WTC11 (cell line): ENCODE measurements around the gene PIGS. TPM values are rescaled to one million over a fixed set of nuclear protein-coding genes. Genes with fewer than 3 reads are reported as not detected.

Experiments
- ATAC-seq: fragments of 200-7000 bp; cut with Tn5 transposase; 2 replicates; pipeline ENCODE4 v1.10.0; 2021; ENCODE audit warnings: mild to moderate bottlenecking, moderate library complexity
- CTCF ChIA-PET: fragments of 300-600 bp; sonication (Branson Sonifier 250); formaldehyde crosslinking; loops from one replicate; lab custom pipeline; 2021; ENCODE audit warnings: antibody characterized with exemption; lab: Charles Lee
- POLR2A ChIA-PET: fragments of 350-600 bp; sonication (Branson Sonifier 250); formaldehyde crosslinking; loops from one replicate; lab custom pipeline; 2021; ENCODE audit warnings: antibody characterized with exemption; lab: Charles Lee
- DNase-seq: peaks from one replicate; pipeline ENCODE4 v3.0.0; 2021; ENCODE audit warnings: low spot score
- H3K27ac Mint-ChIP-seq: 2 replicates; pipeline ENCODE4 v1.8.0; 2021; ENCODE audit warnings: mixed read lengths
- H3K27me3 Mint-ChIP-seq: 2 replicates; pipeline ENCODE4 v1.8.0; 2021; ENCODE audit warnings: low read depth, mild to moderate bottlenecking, moderate library complexity, mixed read lengths
- H3K36me3 Mint-ChIP-seq: 2 replicates; pipeline ENCODE4 v1.8.0; 2021; ENCODE audit warnings: mixed read lengths
- H3K4me1 Mint-ChIP-seq: 2 replicates; pipeline ENCODE4 v1.8.0; 2022; ENCODE audit warnings: mixed read lengths
- H3K4me3 Mint-ChIP-seq: 2 replicates; pipeline ENCODE4 v1.8.0; 2021; ENCODE audit warnings: mild to moderate bottlenecking, moderate library complexity, mixed read lengths
- H3K9me3 Mint-ChIP-seq: 2 replicates; pipeline ENCODE4 v1.8.0; 2021; ENCODE audit warnings: mixed read lengths
- ATF6 ChIP-seq: sonication (generic); formaldehyde crosslinking; IDR thresholded peaks from 2 replicates; pipeline ENCODE4 v1.8.1; 2023; ENCODE audit warnings: mild to moderate bottlenecking, missing genetic modification reagents
- CREB1 ChIP-seq: sonication (generic); formaldehyde crosslinking; IDR thresholded peaks from 2 replicates; pipeline ENCODE4 v1.8.0; 2023; ENCODE audit warnings: mild to moderate bottlenecking, missing genetic modification reagents
- CREM ChIP-seq: sonication (generic); formaldehyde crosslinking; IDR thresholded peaks from 2 replicates; pipeline ENCODE4 v1.8.1; 2022; ENCODE audit warnings: mild to moderate bottlenecking, missing genetic modification reagents, moderate library complexity
- EMX1 ChIP-seq: fragments of 250-450 bp; sonication (Bioruptor Pico); IDR thresholded peaks from 2 replicates; pipeline ENCODE4 v1.8.0; 2021; ENCODE audit warnings: mild to moderate bottlenecking
- MYBL2 ChIP-seq: sonication (generic); formaldehyde crosslinking; IDR thresholded peaks from 2 replicates; pipeline ENCODE4 v1.8.1; 2023; ENCODE audit warnings: mild to moderate bottlenecking, moderate library complexity, missing genetic modification reagents
- NFE2L1 ChIP-seq: sonication (generic); formaldehyde crosslinking; IDR thresholded peaks from 2 replicates; pipeline ENCODE4 v1.8.1; 2023; ENCODE audit warnings: missing genetic modification reagents
- NR1H2 ChIP-seq: sonication (generic); formaldehyde crosslinking; IDR thresholded peaks from 2 replicates; pipeline ENCODE4 v1.9.0; 2021; ENCODE audit warnings: mild to moderate bottlenecking, moderate library complexity, missing genetic modification reagents
- SMAD4 ChIP-seq: sonication (generic); formaldehyde crosslinking; IDR thresholded peaks from 2 replicates; pipeline ENCODE4 v1.8.0; 2022; ENCODE audit warnings: mild to moderate bottlenecking, missing genetic modification reagents
- ZNF121 ChIP-seq: sonication (generic); formaldehyde crosslinking; IDR thresholded peaks from 2 replicates; pipeline ENCODE4 v1.8.0; 2023; ENCODE audit warnings: missing genetic modification reagents
- ZNF138 ChIP-seq: sonication (generic); formaldehyde crosslinking; conservative IDR thresholded peaks from 2 replicates; pipeline ENCODE4 v1.8.1; 2022; ENCODE audit warnings: mild to moderate bottlenecking, moderate library complexity, missing genetic modification reagents
- ZNF232 ChIP-seq: sonication (generic); formaldehyde crosslinking; IDR thresholded peaks from 2 replicates; pipeline ENCODE4 v1.8.0; 2022; ENCODE audit warnings: mild to moderate bottlenecking, missing genetic modification reagents
- ZNF532 ChIP-seq: fragments of 250-450 bp; sonication (Bioruptor Pico); IDR thresholded peaks from 2 replicates; pipeline ENCODE4 v1.9.0; 2021; ENCODE audit warnings: mild to moderate bottlenecking, borderline replicate concordance
- total RNA-seq: library from RNA; stranded (reverse); gene quantifications from 3 replicates; pipeline ENCODE4 v1.2.3, GENCODE V29; 2021
- TF ChIP-seq, protein P1 (sequence below): sonication (generic); formaldehyde crosslinking; IDR thresholded peaks from 2 replicates; pipeline ENCODE4 v1.8.0; 2022; ENCODE audit warnings: missing genetic modification reagents
- TF ChIP-seq, protein P2 (sequence below): sonication (generic); formaldehyde crosslinking; IDR thresholded peaks from 2 replicates; pipeline ENCODE4 v1.8.0; 2022; ENCODE audit warnings: mild to moderate bottlenecking, missing genetic modification reagents
- TF ChIP-seq, protein P3 (sequence below): fragments of 250-450 bp; sonication (Bioruptor Pico); IDR thresholded peaks from 2 replicates; pipeline ENCODE4 v1.9.0; 2021; ENCODE audit warnings: mild to moderate bottlenecking
- TF ChIP-seq, protein P4 (sequence below): sonication (generic); formaldehyde crosslinking; IDR thresholded peaks from 2 replicates; pipeline ENCODE4 v1.8.0; 2022; ENCODE audit warnings: mild to moderate bottlenecking, missing genetic modification reagents

The PIGS gene
- total RNA-seq, 1 experiment from 2014 or later, result 50.6 TPM

DNA sequence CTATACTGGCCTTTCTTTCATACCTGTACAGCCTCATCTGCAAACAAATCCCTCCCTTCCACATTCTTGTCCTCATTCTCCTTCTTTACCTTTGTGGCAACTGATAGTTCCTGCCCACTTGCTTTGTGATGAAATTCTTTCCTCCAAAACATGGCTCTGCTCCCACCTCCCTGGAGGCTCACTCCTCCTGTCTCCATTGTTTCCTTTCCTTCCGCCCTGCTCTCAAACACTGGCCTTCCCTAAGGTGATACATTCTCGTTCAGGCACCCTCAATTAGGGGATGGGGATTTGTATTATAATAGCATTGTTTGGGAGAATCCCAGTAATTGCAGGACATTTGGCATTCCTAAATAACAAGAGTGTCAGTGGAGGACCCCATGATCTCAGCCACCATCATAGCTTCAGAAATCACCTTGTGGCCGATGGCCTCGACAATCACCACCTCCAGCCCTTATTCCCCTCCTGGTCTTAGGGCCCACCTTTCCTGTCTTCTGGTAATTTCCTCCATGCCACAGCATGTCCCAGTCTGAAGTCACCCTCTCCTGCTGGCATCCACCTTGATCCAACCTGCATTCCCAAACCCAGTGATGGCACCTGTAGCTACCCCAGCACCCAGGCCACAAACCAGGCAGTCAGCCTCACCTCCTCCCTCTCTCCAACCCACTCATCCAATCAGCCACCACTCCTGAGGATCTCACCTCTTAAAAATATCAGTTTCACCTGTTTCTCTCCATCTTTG, 26.8 kb downstream of the PIGS start:
- Mint-ChIP-seq H3K36me3 (no peaks in the 10 kb centered on the region), H3K27me3 (no peaks in the 10 kb centered on the region), H3K4me1 (peaks cover 25% of the 10 kb centered on the region), H3K27ac (peak overlapping the region; percentile 38), H3K9me3 (no peaks in the 10 kb centered on the region), H3K4me3 (no peak overlapping the region)
- peak; percentile 6; the same call in 1 of the 2 replicates for ATAC-seq
- TF ChIP-seq, protein P1, sequence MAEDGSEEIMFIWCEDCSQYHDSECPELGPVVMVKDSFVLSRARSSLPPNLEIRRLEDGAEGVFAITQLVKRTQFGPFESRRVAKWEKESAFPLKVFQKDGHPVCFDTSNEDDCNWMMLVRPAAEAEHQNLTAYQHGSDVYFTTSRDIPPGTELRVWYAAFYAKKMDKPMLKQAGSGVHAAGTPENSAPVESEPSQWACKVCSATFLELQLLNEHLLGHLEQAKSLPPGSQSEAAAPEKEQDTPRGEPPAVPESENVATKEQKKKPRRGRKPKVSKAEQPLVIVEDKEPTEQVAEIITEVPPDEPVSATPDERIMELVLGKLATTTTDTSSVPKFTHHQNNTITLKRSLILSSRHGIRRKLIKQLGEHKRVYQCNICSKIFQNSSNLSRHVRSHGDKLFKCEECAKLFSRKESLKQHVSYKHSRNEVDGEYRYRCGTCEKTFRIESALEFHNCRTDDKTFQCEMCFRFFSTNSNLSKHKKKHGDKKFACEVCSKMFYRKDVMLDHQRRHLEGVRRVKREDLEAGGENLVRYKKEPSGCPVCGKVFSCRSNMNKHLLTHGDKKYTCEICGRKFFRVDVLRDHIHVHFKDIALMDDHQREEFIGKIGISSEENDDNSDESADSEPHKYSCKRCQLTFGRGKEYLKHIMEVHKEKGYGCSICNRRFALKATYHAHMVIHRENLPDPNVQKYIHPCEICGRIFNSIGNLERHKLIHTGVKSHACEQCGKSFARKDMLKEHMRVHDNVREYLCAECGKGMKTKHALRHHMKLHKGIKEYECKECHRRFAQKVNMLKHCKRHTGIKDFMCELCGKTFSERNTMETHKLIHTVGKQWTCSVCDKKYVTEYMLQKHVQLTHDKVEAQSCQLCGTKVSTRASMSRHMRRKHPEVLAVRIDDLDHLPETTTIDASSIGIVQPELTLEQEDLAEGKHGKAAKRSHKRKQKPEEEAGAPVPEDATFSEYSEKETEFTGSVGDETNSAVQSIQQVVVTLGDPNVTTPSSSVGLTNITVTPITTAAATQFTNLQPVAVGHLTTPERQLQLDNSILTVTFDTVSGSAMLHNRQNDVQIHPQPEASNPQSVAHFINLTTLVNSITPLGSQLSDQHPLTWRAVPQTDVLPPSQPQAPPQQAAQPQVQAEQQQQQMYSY (CRISPR knock-in tag), result peak; percentile 74
- no peak for TF ChIP-seq SMAD4
- ChIA-PET CTCF (interaction anchor here (0.7 to 5.2 kb wide), 4 partner anchors 32 to 165 kb away, joined by 3 to 26 read pairs (median 4); partner anchors contain the start of gene ALDOC), POLR2A (no interaction called here)
- no peak for DNase-seq

DNA sequence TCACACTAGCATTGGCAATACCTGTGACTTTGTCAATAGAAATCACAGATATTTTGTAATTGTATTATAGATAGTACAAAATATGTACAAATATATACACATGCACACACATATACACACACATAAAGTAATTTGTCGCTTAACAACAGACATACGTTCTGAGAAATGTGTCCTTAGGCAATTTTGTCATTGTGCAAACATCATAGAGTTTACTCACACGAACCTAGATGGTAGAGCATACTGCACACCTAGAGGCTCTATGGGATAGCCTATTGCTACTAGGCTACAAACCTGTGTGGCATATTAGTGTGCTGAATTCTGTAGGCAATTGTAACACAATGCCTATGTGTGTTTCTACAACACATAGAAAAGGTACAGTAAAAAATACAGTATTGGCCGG, 29.9 kb downstream of the PIGS start:
- Mint-ChIP-seq H3K4me1 (peaks cover 16% of the 10 kb centered on the region), H3K4me3 (no peak overlapping the region), H3K36me3 (no peaks in the 10 kb centered on the region), H3K9me3 (no peaks in the 10 kb centered on the region), H3K27ac (no peak overlapping the region), H3K27me3 (no peaks in the 10 kb centered on the region)
- ATAC-seq (no peak), DNase-seq (no peak)
- ChIA-PET CTCF (interaction anchor here (0.6 to 3.7 kb wide), 8 partner anchors 9 to 157 kb away, joined by 3 to 42 read pairs (median 4); no protein-coding TSS in a partner anchor), POLR2A (no interaction called here)
- TF ChIP-seq MYBL2 (CRISPR knock-in tag) (no peak), NFE2L1 (no peak)

DNA sequence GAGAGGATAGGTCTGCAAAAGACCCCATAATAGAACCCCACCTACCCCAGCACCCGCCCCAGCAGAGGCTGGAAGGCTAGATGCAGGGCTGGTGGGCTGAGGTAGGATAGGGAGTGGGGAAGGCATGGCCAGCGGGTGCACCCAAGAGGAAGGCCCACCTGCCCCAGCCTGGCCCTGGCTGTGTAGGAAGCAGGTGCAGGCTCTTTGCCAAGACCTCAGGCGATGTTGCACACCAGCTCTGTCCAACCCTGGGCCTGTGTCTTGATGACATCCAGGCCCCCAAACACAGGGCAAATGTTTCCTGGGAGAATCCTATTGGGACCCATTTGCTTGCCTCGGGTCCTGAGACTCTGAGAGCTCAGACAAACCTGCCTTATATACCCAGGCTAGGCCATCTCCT, 31.1 kb downstream of the PIGS start:
- no peaks in the 10 kb centered on the region for H3K27me3 Mint-ChIP-seq
- no peaks in the 10 kb centered on the region for H3K9me3 Mint-ChIP-seq
- H3K4me1 Mint-ChIP-seq, result peaks cover 12% of the 10 kb centered on the region
- POLR2A ChIA-PET, result no interaction called here
- DNase-seq (no peak), ATAC-seq (no peak)
- H3K4me3 Mint-ChIP-seq, result no peak overlapping the region
- H3K36me3 Mint-ChIP-seq, result no peaks in the 10 kb centered on the region
- no peak overlapping the region for H3K27ac Mint-ChIP-seq
- CTCF ChIA-PET, result interaction anchor here (0.6 to 3.7 kb wide), 7 partner anchors 12 to 173 kb away, joined by 3 to 42 read pairs (median 5); partner anchors contain the start of gene UNC119
- TF ChIP-seq EMX1 (CRISPR knock-in tag) (no peak), ZNF532 (CRISPR knock-in tag) (no peak), NR1H2 (CRISPR knock-in tag) (no peak), ZNF232 (CRISPR knock-in tag) (no peak), ZNF138 (no peak), CREB1 (no peak), SMAD4 (no peak), ATF6 (no peak), CREM (CRISPR knock-in tag) (no peak), ZNF121 (no peak)
- TF ChIP-seq, protein P2, sequence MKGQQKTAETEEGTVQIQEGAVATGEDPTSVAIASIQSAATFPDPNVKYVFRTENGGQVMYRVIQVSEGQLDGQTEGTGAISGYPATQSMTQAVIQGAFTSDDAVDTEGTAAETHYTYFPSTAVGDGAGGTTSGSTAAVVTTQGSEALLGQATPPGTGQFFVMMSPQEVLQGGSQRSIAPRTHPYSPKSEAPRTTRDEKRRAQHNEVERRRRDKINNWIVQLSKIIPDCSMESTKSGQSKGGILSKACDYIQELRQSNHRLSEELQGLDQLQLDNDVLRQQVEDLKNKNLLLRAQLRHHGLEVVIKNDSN (CRISPR knock-in tag), result no peak
- TF ChIP-seq, protein P3, sequence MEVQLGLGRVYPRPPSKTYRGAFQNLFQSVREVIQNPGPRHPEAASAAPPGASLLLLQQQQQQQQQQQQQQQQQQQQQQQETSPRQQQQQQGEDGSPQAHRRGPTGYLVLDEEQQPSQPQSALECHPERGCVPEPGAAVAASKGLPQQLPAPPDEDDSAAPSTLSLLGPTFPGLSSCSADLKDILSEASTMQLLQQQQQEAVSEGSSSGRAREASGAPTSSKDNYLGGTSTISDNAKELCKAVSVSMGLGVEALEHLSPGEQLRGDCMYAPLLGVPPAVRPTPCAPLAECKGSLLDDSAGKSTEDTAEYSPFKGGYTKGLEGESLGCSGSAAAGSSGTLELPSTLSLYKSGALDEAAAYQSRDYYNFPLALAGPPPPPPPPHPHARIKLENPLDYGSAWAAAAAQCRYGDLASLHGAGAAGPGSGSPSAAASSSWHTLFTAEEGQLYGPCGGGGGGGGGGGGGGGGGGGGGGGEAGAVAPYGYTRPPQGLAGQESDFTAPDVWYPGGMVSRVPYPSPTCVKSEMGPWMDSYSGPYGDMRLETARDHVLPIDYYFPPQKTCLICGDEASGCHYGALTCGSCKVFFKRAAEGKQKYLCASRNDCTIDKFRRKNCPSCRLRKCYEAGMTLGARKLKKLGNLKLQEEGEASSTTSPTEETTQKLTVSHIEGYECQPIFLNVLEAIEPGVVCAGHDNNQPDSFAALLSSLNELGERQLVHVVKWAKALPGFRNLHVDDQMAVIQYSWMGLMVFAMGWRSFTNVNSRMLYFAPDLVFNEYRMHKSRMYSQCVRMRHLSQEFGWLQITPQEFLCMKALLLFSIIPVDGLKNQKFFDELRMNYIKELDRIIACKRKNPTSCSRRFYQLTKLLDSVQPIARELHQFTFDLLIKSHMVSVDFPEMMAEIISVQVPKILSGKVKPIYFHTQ (CRISPR knock-in tag), result no peak
- TF ChIP-seq, protein P4, sequence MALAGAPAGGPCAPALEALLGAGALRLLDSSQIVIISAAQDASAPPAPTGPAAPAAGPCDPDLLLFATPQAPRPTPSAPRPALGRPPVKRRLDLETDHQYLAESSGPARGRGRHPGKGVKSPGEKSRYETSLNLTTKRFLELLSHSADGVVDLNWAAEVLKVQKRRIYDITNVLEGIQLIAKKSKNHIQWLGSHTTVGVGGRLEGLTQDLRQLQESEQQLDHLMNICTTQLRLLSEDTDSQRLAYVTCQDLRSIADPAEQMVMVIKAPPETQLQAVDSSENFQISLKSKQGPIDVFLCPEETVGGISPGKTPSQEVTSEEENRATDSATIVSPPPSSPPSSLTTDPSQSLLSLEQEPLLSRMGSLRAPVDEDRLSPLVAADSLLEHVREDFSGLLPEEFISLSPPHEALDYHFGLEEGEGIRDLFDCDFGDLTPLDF (CRISPR knock-in tag), result no peak
